Keratinocyte (primary cell): ENCODE data around the gene HINT1. TPM values are rescaled to one million over a fixed set of nuclear protein-coding genes. Genes with fewer than 3 reads are reported as not detected.

Experiments used
- DNase-seq: peaks from one replicate; pipeline ENCODE4 v3.0.0-alpha.2; 2011; ENCODE audit warnings: low read depth, missing footprints, low spot score
- FAIRE-seq: peaks from 2 replicates; lab custom pipeline; 2011; peaks lifted over from hg19 to GRCh38; lab: Jason Lieb, UNC
- H2AFZ ChIP-seq: 2 replicates; pipeline ENCODE4 v1.6.0; 2012; ENCODE audit warnings: low read length, control low read depth, inconsistent platforms; ENCODE audit not compliant: control insufficient read depth
- H3K27ac ChIP-seq: 2 replicates; pipeline ENCODE4 v1.5.1; 2011; ENCODE audit warnings: low read length; ENCODE audit not compliant: control insufficient read depth, insufficient read depth
- H3K27me3 ChIP-seq: 3 replicates; pipeline ENCODE4 v1.6.0; 2011; ENCODE audit warnings: low read length; ENCODE audit not compliant: control insufficient read depth, insufficient read depth; ENCODE audit errors: extremely low read depth
- H3K36me3 ChIP-seq, 2 experiments: 2 replicates in 1 of 2; 3 replicates in 1 of 2; pipeline ENCODE4 v1.5.1; 2011; ENCODE audit warnings: low read length in 2 of 2, mild to moderate bottlenecking in 1 of 2; ENCODE audit not compliant: control insufficient read depth in 2 of 2, insufficient read depth in 2 of 2; ENCODE audit errors: extremely low read depth in 1 of 2
- H3K4me1 ChIP-seq: 3 replicates; pipeline ENCODE4 v1.5.1; 2011; ENCODE audit warnings: low read length; ENCODE audit not compliant: control insufficient read depth, insufficient read depth; ENCODE audit errors: extremely low read depth
- H3K4me2 ChIP-seq: 3 replicates; pipeline ENCODE4 v1.6.0; 2011; ENCODE audit warnings: low read depth, low read length; ENCODE audit not compliant: control insufficient read depth, insufficient read depth; ENCODE audit errors: extremely low read depth
- H3K4me3 ChIP-seq, 3 experiments: fragments of 200-600 bp in 1 of 3; sonication (generic) in 1 of 3; 2 replicates in 2 of 3; 3 replicates in 1 of 3; pipeline ENCODE4 v1.5.1; 2011 to 2016; ENCODE audit warnings: low read length in 3 of 3, mild to moderate bottlenecking in 3 of 3, control low read depth in 2 of 3, inconsistent platforms in 1 of 3, low read depth in 1 of 3, mixed read lengths in 1 of 3, mixed run types in 1 of 3, moderate library complexity in 1 of 3; ENCODE audit not compliant: control insufficient read depth in 2 of 3, insufficient read depth in 2 of 3; ENCODE audit errors: extremely low read depth in 1 of 3
- H3K79me2 ChIP-seq: 2 replicates; pipeline ENCODE4 v1.6.0; 2012; ENCODE audit warnings: low read length; ENCODE audit not compliant: control insufficient read depth, insufficient read depth
- H3K9ac ChIP-seq: 3 replicates; pipeline ENCODE4 v1.6.0; 2011; ENCODE audit warnings: low read length; ENCODE audit not compliant: control insufficient read depth, insufficient read depth; ENCODE audit errors: extremely low read depth
- H3K9me1 ChIP-seq: 3 replicates; pipeline ENCODE4 v1.6.0; 2011; ENCODE audit warnings: low read length; ENCODE audit not compliant: control insufficient read depth, insufficient read depth; ENCODE audit errors: extremely low read depth
- H3K9me3 ChIP-seq: 2 replicates; pipeline ENCODE4 v1.5.1; 2012; ENCODE audit warnings: low read depth, low read length; ENCODE audit not compliant: control insufficient read depth
- H4K20me1 ChIP-seq: 3 replicates; pipeline ENCODE4 v1.6.0; 2011; ENCODE audit warnings: low read length; ENCODE audit not compliant: control insufficient read depth, insufficient read depth; ENCODE audit errors: extremely low read depth
- EZH2 ChIP-seq: IDR thresholded peaks from one replicate; pipeline ENCODE4 v1.6.1; 2012; ENCODE audit warnings: inconsistent platforms, mild to moderate bottlenecking, low read length, moderate library complexity
- dilution Hi-C: fragments of 300-500 bp; cut with MboI; formaldehyde crosslinking; loops from one replicate; pipeline ENCODE4 v1.7.0; 2020; ENCODE audit warnings: low sequenced_read_pairs; ENCODE audit not compliant: extremely low pct_ligation_motif_present
- polyA plus RNA-seq, 5 experiments: library from polyadenylated mRNA; depleted of rRNA in 3 of 5; stranded (reverse) in 3 of 5; stranded (forward) in 1 of 5; unstranded in 1 of 5; fragments of >200 nt; gene quantifications; 1 replicate in 1 of 5; 2 replicates in 3 of 5; 3 replicates in 1 of 5; pipeline versions ENCODE4 v1.2.1 to v1.2.3, GENCODE V29; 2011 to 2012; ENCODE audit warnings: missing spikeins in 2 of 5, low read depth in 1 of 5, low replicate concordance in 1 of 5
- TF ChIP-seq, protein P1 (sequence below), 3 experiments: IDR thresholded peaks in 1 of 3; conservative IDR thresholded peaks in 1 of 3; optimal IDR thresholded peaks in 1 of 3; 2 replicates in 2 of 3; 3 replicates in 1 of 3; pipeline versions ENCODE3 to v1.5.1; 2011; ENCODE audit warnings: low read length in 3 of 3, mild to moderate bottlenecking in 3 of 3, moderate library complexity in 2 of 3, control low read depth in 1 of 3, inconsistent platforms in 1 of 3; ENCODE audit not compliant: insufficient read depth in 2 of 3; ENCODE audit errors: extremely low read depth in 1 of 3

The HINT1 gene
- polyA plus RNA-seq, 1 donor (not counting 4 experiments of a cell fraction or from before 2014, with no cell fraction given): 857 TPM

DNA sequence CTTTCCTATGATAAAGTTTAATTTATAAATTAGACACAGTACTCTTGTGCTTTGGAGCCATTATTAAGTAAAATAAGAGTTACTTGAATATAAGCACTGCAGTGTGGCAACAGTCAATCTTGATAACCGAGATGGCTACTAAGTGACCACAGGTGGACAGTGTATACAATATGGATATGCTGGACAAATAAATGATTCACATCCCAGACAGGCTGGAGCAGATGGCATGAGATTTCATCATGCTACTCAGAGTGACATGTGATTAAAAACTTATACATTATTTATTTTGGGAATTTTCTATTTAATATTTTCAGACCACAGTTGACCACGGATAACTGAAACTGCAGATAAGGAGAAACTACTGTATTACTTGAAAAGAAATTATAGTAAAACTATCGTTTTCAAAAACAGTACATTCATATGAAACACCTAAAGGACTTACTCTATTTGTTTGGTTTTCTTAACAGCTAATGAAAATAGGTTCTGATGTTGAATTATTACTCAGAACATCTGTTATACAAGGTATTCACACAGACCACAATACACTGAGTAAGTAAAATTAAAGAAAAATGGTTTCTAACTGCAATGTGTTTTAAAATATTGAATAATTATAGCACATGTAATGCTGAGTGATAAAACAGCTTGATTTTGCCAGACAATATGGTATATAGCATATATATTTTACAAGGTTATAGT lies 21.7 kb upstream of the HINT1 start:
- H3K9ac ChIP-seq: no peak overlapping the region
- dilution Hi-C loops: no loop called here
- H3K4me1 ChIP-seq: no peaks in the 10 kb centered on the region
- no peak overlapping the region for H2AFZ ChIP-seq
- no peaks in the 10 kb centered on the region for H3K27me3 ChIP-seq
- no peak overlapping the region for H3K4me2 ChIP-seq
- DNase-seq: no peak
- H3K4me3 ChIP-seq: no peak overlapping the region
- no peaks in the 10 kb centered on the region for H3K9me3 ChIP-seq
- TF ChIP-seq, protein P1, sequence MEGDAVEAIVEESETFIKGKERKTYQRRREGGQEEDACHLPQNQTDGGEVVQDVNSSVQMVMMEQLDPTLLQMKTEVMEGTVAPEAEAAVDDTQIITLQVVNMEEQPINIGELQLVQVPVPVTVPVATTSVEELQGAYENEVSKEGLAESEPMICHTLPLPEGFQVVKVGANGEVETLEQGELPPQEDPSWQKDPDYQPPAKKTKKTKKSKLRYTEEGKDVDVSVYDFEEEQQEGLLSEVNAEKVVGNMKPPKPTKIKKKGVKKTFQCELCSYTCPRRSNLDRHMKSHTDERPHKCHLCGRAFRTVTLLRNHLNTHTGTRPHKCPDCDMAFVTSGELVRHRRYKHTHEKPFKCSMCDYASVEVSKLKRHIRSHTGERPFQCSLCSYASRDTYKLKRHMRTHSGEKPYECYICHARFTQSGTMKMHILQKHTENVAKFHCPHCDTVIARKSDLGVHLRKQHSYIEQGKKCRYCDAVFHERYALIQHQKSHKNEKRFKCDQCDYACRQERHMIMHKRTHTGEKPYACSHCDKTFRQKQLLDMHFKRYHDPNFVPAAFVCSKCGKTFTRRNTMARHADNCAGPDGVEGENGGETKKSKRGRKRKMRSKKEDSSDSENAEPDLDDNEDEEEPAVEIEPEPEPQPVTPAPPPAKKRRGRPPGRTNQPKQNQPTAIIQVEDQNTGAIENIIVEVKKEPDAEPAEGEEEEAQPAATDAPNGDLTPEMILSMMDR (optimal IDR thresholded peaks at IDR 0.05 in 1 of 3, IDR thresholded peaks at IDR 0.05 in 1 of 3, conservative IDR thresholded peaks at IDR 0.05 in 1 of 3; ENCODE audit: extremely low read depth in 1 of 3, insufficient read depth in 2 of 3, low read length in 3 of 3): no peak
- no peak for TF ChIP-seq EZH2
- no peak for FAIRE-seq
- peak overlapping the region; percentile 40 for H3K27ac ChIP-seq
- no peaks in the 10 kb centered on the region for H3K79me2 ChIP-seq
- H3K36me3 ChIP-seq: peaks cover 0 to 2% of the 10 kb centered on the region in 2 experiments
- H4K20me1 ChIP-seq: no peaks in the 10 kb centered on the region
- H3K9me1 ChIP-seq: no peaks in the 10 kb centered on the region

DNA sequence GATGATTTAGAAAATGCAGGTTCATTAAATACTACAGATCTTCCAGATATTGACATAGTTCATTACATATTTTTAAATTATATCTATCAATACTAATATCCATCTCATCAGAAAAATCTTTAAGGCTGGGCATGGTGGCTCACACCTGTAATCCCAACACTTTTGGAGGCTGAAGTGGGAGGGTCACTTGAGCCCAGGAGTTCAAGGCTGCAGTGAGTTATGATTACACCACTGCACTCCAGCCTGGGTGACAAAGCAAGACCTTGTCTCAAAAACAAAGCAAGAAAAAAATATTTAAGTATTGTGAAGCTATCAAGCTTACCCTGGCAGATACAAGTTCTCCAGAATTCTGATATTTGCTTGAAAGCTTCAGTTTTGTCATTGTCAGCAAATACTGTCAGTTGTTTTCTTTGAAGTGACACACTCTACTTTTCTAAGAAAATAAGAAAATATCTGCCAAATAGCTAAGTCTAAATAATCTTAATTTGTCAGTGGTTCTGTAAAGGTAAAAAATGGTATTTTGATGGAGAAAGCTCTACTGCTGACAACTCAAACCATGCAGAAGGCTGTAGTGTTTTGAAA lies 20.6 kb upstream of the HINT1 start:
- no peak overlapping the region for H3K4me3 ChIP-seq
- dilution Hi-C loops: no loop called here
- no peaks in the 10 kb centered on the region for H3K9me3 ChIP-seq
- H2AFZ ChIP-seq: no peak overlapping the region
- no peaks in the 10 kb centered on the region for H3K27me3 ChIP-seq
- no peak for FAIRE-seq
- DNase-seq: no peak
- H3K9me1 ChIP-seq: no peaks in the 10 kb centered on the region
- no peaks in the 10 kb centered on the region for H4K20me1 ChIP-seq
- peaks cover 0 to 2% of the 10 kb centered on the region in 2 experiments for H3K36me3 ChIP-seq
- H3K9ac ChIP-seq: no peak overlapping the region
- H3K79me2 ChIP-seq: no peaks in the 10 kb centered on the region
- TF ChIP-seq, protein P1 (optimal IDR thresholded peaks at IDR 0.05 in 1 of 3, IDR thresholded peaks at IDR 0.05 in 1 of 3, conservative IDR thresholded peaks at IDR 0.05 in 1 of 3; ENCODE audit: extremely low read depth in 1 of 3, insufficient read depth in 2 of 3, low read length in 3 of 3): no peak
- no peak for TF ChIP-seq EZH2
- H3K4me1 ChIP-seq: no peaks in the 10 kb centered on the region
- H3K4me2 ChIP-seq: no peak overlapping the region
- no peak overlapping the region for H3K27ac ChIP-seq
